Measurements from ENCODE around the gene GRAMD4.

GRAMD4 gene

DNA sequence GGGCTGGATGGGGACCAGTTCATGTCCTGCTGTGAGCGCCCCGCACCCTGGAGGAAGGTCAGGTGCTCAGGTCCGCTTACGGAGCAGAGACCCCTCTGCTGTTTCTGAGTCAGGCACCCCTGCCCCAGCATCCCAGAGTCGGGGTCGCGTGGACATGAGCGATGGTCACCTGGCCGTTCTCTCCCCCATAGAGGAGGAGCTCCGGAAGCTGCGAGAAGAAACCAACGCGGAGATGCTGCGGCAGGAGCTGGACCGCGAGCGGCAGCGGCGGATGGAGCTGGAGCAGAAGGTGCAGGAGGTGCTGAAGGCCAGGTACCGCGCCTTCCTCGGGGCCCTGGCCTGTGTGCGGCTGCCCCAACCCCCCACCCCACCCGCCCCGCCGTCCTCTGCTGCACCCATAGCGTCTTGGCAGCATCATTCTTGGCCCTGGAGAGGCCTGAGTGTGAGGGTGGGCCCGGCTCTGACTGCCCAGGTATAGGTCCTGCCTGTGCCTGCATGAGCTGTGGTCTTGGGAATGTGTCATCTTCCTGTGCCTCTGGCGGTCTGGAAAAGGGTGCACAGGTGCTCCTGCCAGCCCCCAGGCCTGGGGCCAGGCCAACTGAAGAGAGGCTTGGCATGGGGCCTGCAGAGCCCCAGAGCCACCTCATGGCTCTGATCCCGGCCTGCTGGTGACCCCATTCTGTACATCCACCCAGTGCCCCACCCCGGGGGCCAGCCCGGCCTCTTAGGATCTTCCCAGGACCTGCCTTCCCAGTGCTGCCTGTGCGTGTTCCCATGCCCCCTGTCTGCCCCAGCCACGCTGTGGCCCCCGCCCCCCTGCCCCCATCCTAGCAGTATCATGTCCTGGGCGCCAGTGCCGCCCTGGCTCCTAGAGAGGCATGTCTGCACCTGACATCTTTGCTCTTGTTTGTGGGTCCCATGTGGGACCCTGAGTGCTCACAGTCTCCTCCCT, 38.1 kb downstream of the GRAMD4 start:
- no peak for DNase-seq

DNA sequence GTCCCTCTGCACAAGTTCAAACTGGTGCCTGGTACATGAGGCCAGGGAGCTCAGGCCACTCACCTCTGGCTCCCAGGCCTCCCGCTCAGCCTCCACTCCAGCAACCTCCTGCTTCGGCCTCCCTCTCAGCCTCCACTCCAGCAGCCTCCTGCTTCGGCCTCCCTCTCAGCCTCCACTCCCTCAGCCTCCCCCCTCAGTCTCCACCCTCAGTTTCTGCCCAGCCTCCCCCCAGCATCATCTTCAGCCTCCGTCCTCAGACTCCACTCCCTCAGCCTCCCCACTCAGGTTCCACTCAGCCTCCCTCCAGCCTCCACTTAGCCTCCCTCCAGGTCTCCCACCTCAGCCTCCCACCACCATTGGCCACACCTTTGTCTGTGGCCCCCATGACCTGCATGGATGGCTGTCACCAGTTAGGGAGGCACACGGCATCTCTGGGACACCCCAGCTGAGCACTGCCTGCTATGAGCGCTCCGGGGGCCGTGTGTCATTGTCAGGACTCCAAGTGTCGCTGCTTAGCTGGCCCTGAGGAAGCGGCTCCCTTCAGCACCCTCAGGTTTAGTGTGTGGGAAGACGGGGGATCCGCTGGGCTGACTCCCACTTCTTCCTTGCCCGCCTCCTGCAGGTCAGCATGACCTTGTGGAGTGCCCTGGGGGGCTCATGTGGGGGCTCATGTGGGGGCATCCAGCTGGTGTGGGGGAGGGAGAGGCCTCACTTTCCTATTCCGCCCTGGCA, 39.0 kb downstream of the GRAMD4 start:
- no peak for DNase-seq

DNA sequence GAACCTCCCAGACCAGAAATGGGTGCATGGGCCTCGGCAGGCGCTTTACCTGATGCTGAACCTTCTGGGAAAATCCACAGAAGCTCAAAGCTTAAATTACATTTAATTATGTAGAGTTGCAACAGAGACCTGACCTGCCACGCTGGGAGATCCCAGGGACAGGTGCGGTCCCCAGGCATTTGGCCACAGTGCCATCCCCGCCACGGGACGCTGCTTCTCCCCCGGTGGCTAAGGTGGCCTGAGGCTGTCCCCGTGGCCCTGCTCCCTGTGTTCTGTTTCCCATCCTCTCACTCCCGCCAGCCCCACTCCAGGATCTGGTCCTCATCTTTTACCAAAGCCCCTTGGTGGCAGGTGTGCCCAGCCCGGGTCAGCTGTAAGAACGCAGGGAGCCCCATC, 39.6 kb downstream of the GRAMD4 start:
- no peak for DNase-seq

DNA sequence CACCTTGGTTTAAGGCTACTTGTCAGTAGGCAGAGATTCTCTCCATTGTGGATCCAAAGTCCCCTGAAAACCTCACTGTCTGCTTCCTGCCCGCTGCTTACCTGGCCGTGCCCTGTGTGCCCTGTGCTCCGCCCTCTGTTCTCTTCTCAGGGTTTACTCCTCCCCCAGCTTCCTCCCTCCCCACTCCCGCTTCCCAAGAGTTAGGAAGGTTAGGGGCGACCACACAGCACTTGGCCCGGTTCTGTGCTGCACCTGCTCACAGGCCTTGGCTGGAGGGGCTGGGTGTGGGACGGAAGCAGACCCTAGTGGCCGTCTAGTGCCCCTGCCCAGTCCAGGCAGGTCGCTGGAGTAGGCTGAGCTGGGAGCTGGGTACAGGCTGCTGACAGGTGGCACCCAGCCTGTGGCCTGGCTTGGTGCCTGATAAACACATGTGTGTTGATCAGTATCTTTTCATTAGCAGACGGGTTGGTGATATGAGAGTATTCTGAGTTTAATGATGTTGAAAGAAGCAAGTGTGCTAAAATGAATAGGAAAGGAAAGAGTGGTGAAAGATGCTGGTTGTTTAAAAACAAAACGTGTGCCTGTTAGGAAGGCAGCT, 40.5 kb downstream of the GRAMD4 start:
- peak; percentile 23 for DNase-seq

DNA sequence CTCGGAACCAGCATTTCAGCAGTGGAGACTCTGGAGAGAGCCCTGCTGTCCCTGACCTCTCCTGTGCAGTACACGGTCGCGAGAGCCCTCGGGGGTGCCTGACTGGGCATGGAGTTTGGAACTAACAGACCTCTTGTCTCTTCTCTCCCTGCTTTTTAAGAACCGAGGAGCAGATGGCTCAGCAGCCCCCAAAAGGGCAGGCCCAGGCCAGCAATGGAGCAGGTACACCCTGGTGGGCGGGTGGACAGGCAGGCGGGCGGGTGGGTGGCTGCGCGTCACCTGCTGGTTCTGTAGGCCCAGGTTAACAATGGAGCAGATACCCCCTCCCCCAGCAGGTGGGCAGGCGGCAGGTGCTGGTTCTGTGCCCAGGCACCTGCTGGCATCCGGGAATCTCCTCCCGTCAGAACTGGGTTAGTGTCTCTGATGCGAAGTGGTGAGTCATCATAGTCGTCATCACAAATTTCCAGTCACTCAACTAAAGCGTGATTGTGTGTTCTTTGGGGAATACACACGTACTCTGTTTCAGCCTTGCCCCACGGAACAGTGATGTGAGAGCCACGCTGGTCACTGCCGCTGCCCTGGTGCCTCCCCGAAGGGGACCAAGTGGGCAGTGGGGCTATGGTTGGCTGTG, 41.1 kb downstream of the GRAMD4 start:
- peak; percentile 81 for DNase-seq

DNA sequence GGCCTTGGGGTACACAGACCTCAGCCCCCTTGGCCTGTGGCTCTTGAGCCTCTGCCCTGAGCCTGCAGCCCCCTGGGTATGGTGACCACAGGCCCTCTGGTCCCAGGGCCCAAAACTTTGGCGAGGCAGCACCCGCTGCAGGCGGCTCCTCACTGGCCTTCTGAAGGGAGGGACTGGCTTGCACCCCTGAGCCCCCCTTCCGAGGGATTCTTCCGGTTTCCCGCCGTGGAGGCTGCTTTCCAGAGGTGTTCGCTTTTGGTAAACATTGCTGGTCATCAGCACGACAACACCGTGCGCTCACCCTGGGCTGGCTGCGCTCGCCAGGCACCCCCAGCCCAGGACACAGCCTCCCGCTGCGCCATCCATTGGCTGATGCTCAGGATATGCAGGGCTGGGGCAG, 42.0 kb downstream of the GRAMD4 start:
- no peak for DNase-seq

DNA sequence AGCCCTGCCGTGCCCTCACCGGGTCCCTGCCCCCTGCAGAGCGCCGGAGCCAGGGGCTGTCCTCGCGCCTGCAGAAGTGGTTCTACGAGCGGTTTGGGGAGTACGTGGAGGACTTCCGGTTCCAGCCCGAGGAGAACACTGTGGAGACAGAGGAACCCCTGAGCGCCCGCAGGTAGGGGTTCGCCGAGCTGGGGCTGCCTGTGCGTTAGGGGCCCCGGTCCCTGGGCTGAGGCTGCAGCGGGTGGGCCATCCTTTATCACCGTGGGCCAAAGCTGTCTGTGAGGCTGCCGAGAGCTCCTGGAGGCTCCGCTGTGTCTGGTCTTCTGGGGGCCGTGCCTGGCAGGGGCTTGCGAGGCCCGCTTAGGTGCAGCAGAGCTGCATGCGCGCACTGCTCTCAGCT, 42.8 kb downstream of the GRAMD4 start:
- DNase-seq = no peak

DNA sequence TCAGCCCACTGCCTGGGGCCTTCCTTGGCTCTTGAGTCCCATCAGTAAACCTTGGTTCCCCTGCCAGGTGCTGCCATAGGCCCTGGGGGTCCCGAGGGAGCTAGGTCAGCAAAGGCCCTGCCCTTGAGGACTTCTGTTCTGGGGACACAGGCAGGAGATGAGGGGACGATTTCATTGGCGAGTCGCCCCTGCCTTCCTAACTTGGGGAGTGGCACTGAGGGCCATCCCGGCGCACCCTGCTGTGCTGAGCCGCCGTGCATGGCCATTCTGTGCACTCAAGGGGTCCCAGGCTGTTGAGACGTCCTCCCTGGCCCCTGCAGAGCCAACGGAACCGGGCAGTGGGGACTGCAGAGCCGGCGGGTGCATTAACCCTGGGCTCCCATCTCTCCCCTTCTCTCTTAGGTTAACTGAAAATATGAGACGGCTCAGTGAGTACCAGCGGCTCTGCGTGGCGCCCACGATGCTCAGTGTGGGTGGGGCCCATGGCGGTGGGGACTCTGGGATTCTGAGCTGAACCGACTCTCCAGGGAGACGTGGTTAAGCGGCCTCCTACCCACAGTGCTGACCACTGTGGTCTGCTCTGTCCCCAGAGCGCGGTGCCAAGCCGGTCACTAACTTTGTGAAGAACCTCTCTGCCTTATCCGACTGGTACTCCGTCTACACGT, 43.4 kb downstream of the GRAMD4 start:
- no peak for DNase-seq

DNA sequence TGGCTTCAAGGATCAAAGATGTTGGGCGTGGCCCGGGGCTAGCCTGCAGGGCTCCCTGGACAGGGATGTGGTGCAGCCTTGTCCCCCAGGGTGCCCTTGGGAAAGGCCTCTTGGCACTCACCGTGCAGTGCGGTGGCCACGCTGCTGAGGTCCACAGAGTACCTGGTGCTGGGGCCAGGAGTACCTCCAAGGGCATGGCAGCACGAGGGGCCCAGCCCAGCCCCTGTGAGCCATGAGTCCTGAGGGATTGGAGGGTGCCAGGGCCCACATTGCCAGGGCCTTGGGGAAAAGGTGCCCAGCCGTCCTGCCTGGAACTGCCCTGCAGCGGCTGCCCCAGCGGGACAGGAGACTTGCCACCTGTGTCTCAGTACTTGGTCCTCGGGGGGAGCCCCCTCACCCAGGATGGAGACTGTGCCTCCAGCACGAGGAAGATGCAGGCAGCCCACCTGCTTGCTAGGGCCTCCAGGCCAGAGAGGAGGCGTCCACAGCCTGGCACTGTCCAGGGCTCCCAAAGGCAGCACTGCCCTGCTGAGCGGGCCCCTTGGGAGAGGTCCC, 44.2 kb downstream of the GRAMD4 start:
- DNase-seq = no peak

DNA sequence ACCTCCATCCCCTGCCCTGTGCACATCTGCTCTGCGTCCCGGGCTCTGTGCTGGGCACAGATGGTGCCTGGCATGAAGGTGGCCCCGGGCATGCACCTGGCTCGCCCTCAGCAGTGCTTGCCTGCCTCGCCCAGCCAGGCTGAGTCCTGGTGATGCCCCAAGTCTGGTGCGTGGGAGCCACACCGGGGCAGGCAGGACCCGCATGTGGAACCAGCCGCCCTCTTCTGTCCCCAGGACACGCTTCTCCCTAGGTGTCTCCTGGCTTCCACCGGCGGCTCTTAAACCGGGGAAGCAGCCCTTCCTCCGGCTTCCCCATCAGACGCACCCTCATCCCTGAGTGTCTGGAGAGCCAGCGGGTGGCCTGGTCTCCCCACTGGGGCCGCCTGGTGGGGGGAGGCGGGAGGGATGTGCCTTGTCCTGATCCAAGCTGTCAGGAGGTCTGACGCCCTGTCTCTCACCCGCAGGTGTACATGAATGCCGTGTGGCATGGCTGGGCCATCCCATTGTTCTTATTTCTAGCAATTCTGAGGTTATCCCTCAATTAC, 45.0 kb downstream of the GRAMD4 start:
- DNase-seq = no peak

DNA sequence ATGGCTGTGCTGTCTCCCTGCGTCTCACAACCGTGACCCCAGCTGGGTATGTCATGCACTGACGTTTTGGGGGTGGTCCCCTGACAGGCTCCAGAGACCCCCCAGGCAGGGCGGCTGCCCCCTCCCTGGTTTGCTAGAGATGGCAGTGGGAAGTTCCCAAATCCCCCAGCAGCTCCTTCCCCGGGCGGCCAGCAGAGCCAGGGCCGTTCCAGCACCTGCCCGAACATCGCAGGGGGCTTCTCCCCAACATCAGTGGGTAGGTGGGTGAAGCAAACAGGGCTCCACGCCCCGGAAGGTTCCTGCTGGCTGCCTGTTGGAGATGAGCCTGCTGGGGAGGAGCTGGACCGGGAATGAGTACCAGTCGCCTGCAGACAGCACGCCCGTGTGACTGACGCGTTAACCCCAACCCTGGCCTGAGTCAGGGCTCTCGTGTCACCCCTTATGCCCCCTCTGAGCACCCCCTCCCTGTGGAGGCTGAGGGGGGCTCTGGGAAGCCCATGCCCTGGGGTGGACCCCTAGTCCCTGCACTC, 45.6 kb downstream of the GRAMD4 start:
- DNase-seq = no peak

DNA sequence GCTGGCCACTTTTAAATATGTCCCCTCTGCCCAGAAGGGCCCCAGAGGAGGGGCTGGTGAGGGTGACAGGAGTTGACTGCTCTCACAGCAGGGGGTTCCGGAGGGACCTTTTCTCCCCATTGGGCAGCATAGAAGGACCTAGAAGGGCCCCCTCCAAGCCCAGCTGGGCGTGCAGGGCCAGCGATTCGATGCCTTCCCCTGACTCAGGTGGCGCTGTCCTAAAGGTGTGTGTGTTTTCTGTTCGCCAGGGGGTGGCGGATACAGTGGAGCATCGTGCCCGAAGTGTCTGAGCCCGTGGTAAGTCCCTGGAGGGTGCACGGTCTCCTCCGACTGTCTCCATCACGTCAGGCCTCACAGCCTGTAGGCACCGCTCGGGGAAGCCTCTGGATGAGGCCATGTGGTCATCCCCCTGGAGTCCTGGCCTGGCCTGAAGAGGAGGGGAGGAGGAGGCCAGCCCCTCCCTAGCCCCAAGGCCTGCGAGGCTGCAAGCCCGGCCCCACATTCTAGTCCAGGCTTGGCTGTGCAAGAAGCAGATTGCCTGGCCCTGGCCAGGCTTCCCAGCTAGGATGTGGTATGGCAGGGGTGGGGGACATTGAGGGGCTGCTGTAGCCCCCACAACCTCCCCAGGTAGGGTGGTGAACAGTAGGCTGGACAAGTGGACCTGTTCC, 46.5 kb downstream of the GRAMD4 start:
- DNase-seq = no peak

DNA sequence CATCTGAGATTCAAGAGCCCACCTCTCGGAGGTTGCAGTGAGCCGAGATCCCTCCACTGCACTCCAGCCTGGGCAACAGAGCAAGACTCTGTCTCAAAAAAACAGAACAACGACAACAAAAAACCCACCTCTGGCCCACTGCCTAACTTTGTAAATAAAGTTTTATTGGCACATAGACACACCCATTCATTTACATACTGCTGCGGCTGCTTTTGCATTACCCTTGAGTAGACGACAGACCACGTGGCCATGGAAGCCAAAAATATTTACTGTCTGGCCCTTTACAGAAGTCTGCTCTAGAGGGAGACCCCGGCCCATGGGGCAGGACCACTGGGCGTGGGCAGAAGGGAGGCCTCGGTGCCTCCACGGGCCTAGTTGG, 47.0 kb downstream of the GRAMD4 start:
- DNase-seq = no peak

DNA sequence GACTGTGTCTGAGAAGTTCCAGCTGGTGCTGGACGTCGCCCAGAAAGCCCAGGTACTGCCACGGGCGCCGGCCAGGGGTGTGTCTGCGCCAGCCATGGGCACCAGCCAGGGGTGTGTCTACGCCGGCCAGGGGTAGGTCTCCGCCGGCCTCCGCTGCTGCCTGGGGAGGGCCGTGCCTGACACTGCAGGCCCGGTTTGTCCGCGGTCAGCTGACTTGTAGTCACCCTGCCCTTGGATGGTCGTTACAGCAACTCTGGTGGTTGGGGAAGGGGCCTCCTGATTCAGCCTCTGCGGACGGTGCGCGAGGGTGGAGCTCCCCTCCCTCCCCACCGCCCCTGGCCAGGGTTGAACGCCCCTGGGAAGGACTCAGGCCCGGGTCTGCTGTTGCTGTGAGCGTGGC, 47.9 kb downstream of the GRAMD4 start:
- DNase-seq = no peak

DNA sequence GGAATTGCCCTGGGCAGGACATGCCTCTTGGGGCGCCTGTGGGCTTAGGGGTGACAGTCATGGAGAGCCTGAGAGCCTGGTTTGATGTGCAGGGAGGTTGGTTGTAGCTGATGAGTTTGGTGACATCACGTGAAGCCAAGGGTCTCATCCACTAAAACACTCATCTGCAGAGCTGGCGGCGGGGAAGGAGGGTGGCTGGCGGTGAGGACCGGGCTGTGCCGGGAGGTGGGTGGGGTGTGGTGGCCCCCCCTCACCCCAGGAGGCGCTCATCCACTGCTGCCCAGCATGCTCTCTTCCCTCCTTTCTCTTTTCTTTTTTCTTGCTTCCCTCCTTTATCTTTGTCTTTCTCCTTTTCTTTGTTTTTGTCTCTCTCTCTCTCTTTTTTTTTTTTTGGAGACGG, 49.0 kb downstream of the GRAMD4 start:
- DNase-seq = no peak

DNA sequence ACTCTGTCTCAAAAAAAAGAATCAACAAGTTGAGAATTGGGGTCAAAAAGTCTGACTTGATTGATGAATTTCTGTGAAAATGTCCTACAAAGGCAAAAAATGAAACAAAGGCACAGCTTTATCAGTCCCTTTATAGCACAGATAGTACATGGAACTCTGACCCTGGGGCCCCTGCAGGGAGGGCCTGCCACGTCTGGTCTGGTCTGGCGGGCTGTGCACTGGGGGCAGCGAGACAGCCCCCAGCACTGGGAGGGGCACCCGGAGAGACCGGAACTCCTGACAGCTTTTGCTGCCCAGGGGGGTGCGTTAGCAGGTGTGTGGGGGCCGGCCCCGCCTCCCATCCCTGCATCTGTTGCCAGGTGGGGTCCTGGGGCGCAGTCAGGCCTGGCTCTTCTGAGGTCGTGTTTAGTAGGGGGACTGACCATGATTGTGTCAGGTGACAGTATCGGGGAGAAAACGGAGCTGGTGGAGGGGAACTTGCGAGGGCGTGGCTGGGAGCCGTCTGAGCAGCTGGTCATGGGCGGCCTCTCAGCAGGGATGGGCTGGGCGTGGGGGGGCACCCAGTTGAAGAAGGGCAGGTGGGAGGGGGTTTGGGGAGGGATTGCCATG, 51.7 kb downstream of the GRAMD4 start:
- DNase-seq = no peak

DNA sequence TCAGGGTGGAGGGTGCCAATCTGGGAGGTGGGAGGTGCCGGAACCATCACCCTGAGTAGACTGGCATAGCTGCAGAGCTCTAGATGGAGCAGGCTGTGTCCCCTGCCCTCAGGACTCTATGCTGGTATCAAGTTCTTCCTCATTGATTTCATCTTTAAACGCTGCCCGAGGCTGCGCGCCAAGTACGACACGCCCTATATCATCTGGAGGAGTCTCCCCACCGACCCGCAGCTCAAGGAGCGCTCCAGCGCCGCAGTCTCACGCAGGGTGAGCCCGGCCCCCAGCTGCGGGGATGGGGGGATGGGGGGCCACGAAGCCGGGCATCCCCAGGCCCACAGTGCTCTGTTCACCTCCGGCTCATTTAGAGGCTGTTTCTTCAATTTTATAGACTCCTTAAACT, 52.5 kb downstream of the GRAMD4 start:
- DNase-seq = no peak

DNA sequence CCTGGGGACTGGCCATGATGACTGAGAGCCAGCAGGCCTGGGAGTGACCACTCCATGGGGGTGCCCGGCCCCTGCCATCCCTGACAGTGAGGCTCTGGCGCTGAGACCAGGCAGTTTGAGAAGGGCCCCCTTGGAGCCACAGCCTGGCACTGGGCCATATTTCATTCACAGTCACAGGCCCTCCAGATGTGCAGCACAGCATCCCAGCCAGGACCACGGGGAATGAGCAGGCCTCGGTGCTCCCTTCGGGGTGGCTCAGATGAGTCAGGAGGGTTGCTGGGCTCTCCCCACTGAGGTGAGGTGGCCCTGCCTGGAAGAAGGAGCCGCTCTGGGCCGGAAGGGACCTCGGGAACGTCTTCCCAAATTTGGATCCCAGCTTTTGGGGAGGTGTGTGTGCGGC, 53.0 kb downstream of the GRAMD4 start:
- no peak for DNase-seq

DNA sequence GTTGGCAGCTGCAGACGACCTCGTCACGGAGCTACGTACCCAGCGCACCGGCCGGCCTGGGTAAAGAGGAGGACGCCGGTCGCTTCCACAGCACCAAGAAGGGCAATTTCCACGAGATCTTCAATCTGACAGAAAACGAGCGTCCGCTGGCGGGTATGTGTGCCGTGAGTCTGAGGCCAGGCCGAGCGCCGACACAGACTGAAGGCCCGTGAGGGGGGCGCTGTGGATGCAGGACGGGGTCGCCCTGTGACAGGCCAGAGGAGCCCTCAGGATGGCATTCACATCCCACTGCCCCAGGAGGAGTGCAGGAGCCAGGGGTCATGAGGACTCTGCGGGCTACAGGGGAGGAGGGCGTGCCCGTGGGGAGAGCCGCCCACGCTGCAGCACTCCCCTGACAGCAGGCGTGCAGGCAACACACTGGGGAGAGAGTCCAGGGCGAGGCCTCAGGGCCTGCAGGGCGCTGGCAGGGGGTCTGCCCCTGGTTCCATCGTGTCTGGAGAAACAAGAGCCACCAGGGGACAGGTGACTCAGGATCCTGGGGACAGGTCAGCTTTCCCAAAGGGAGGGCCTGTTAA, 53.6 kb downstream of the GRAMD4 start:
- no peak for DNase-seq

DNA sequence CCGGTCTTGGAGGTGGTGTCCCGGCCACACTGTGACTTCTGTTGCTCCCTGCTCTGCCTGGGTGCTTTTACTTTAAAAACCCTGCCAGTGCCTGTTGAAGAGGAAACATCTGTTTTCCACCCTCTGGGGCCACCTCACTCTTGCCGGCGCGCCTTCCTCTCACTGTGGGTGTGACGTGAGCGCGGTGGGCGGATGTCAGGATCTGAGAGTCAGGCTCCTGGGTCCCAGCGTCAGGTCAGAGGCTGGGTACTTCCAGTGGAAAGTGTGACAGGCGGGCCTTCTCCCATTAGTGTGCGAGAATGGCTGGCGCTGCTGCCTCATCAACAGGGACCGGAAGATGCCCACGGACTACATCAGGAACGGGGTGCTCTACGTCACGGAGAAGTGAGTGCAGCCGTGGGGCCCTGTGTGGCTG, 54.2 kb downstream of the GRAMD4 start:
- no peak for DNase-seq

DNA sequence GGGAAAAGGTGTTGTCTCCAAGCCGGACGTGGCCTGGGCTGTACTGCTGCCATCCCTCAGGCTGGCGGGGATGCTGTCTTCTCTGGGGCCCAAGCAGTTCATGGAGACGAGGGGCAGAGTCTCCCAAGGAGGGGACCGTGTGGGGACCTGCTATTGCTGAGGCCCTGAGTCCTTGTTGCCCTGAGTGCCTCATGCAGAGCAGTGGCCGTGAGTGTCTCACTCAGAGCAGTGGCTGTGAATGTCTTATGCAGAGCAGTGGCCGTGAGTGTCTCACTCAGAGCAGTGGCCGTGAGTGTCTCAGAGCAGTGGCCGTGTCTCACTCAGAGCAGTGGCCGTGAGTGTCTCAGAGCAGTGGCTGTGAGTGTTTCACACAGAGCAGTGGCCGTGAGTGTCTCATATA, 54.7 kb downstream of the GRAMD4 start:
- no peak for DNase-seq
